Activated naive CD4-positive, alpha-beta T cell (primary cell): ENCODE data around the gene FBXO28.
"Not testable (repeated sequence)": the region's sequence is repeated elsewhere in the genome, so short reads cannot be mapped to it uniquely, and the experiment has no call there.

Source experiments
- DNase-seq, 4 experiments: peaks; one replicate each; lab custom pipeline; 2025; lab: John Stamatoyannopoulos, UW

Gene FBXO28, protein sequence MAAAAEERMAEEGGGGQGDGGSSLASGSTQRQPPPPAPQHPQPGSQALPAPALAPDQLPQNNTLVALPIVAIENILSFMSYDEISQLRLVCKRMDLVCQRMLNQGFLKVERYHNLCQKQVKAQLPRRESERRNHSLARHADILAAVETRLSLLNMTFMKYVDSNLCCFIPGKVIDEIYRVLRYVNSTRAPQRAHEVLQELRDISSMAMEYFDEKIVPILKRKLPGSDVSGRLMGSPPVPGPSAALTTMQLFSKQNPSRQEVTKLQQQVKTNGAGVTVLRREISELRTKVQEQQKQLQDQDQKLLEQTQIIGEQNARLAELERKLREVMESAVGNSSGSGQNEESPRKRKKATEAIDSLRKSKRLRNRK

DNA sequence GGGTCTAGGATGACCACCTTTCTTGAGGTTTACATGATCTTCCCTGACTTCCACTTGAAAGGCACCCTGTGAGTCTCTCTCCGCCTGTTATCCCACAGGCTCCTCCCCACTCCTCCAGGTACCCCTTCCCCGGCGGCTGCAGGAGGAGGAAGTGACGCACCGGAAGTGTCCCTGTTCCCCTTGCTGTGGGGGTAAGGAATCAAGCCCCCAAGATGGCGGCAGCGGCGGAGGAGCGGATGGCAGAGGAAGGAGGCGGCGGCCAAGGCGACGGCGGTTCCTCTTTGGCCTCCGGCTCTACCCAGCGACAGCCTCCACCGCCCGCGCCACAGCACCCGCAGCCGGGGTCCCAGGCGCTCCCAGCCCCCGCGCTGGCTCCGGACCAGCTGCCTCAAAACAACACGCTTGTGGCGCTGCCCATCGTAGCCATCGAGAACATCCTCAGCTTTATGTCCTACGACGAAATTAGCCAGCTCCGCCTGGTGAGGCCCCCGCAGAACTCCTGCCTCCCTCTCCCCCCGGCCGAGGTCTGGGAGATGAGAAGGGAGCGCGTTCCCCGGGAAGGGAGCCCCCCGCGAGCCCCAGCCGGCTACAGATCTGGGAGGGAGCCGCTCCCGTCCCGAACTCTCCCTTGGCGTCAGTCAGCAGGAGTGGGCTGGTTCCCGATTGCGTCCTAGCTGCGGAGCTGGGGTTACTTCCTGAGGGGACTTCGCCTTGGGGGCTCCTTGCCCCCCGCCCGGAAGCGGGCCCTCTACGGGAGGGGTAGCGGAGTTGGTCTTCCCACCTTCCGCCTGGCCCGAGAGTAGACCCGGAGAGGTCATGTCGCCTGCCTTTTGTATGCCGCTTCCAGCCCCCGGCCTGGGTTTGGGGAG lies at the start of gene FBXO28:
FBXO28 (plus strand) TSS at position 194 of the 869 bp plus-strand sequence; CDS start at position 213, 19 bp downstream.
- DNase-seq: peak; percentile 62 to 86 (median 84)

DNA sequence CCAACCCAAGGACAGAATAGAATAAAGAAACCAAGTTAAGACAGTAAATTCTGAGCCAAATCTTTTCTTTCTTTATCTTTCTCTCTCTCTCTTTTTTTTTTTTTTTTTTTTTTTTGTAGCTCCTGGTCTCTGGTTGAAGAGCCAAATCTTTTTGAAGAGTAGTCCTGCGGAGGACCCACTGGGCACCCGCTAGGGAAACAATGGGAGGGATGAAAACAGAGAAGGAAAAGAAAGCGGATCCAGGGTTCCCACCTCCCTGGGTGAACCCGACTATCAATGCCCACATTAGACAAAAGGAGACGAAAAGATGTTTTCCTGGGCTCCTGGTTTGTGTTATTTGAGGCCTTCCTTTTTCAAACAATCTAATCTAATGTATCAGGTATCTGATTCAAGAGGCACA lies 49.8 kb upstream of the FBXO28 start:
- DNase-seq: no peak

DNA sequence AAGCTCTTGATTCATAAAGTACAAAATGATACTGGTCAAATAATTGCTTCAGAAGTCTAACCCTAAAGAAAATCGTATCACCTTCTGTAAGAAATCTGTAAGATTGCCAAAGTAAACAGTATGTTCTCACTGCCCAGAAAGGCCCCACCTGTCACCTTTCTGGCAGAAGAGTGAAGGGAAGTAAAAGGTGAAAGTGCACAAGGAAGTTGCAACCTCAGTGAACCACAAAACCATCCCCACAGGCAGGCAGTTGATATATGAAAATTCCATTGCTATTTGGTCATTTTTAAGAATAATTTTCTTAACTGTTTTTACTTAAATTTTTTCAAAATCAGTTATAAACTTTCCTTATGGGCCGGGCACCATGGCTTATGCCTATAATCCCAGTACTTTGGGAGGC lies 48.5 kb upstream of the FBXO28 start:
- DNase-seq: no peak

DNA sequence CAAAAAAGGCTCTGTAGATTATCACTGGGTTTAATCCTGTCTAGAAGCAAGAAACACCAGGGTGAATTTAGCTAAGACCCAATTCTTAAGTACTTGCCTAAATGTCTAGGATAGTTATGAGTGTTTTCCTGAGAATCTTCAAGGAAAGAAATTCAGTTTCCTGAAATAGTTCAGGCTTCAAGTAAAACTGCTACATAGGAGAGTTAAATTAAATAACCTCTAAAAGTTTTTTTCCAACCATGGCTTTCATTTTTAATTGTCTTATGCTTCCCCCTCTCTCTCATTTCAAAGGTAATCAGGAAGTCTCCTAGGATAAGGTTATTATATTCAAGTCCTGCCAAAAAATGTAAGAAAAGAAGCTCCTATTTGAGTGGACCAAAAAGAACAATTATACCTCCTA lies 46.7 kb upstream of the FBXO28 start:
- no peak for DNase-seq

DNA sequence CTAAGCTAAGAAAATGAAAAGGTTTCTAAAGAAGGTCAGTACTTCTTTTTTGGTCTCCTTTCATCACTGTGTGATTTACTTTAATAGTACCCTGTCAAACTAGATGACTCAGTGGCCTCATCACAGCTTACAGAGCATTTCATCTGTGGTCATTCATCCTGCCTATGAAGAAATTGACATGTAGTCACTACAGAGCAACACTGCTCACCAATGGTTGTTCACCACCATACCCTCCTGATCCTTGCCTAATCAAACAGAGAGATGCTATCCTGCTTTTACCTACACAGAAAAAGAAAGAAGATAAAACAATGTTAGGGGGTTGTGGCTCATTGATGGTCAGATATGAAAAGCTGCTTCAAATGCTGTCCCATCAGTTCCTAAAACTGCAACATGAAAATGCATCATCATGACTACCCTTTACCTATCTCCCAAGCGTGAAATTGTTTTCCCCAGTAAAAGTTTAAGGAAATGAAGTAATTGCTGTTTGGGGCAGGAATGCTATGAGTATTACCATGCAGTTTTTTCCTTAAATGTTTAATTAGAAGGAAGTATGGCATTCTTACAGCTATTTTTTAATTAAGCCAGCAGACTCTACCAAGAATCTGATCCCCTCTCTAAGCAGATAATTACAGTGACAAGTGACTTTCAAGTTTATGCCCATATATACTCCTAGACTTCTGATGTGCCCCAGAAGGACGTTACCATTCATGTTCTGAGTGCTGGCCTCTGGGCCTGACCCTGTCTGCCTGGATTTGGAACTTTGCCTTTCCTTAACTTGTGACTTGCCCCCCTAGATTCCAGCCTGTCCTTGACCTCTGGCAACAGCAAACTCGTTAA lies 46.1 kb upstream of the FBXO28 start:
- DNase-seq: no peak

DNA sequence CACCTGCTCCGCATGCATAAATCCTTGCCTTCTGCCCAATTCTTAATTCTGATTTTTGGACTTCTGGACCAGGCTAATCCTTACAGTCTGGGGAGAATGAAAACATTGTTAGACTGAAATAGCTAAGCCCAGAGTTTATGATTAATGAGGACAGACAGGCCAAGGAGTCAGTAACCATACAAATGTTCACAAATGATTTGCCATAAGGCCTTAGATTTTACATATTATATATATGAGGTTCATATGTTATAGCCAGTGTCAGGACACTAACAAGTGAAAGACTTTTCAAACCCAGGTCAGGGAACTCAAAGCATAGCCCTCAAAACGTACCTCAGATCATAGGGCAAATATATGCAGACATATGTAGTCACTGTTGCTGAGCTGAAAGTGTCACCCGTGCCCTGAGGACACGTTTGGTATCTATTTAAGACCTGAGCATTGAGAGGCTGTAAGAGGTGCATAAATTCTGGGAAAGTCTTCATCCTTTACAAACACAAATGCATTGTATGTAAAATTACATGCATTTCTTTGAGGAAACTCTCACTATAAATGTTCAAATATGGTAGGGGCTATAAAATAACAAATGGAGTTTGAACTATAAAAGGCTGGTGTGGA lies 45.3 kb upstream of the FBXO28 start:
- no peak for DNase-seq

DNA sequence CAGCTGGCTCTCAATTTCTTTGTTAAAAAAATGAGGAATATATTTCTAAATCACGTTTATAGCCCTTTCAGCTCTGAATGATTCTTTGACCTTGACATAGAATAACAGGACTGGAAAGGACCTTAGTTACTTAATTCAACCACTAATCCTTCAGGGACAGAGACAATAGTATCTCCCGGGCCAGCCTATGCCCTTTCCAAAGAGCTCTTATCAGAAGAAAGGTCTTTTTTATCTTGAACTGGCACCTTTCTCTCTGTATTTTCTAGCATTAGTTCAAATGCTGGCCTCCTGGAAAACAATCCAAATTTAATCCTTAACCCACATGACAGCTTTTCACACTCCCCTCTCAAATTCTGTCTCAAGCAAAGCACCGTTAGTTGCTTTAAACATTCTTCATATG lies 44.8 kb upstream of the FBXO28 start:
- DNase-seq: no peak

DNA sequence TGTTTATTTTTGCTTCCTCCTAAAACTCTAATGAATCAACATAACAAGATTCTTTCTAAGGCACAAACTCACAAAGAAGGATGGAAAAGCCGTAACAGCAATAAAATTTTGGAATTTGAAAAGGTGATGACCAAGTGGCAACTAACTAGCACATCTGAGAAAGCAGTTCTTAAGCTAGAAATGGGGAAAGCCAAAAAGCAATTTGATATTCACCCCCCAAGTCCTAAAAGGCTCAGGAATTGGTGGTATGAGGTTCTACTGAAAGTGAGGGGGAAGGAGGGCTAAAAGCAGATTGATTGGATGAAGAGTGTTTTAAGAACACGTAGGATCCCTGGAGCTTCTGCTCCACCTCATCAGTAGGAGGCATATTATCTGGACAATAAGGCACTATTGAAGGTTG lies 43.4 kb upstream of the FBXO28 start:
- DNase-seq: no peak

DNA sequence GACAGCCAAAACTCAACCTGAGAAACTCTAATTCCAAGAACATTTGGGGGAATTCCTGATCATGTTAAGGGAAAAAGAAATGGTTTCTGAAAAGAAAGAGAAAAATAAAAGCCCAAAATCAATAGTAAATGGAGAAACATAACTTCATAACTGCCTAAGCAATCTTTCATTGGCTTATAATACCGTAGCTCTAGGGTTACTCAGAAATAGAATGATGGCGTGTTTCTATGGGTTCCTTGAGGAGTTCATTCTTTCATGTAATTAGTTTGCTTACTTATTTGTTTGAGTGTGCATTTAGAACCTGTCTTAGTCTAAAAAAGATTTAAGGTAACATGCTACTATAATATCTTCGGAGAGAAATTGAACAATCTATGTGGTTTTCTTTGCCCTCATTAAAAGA lies 37.5 kb upstream of the FBXO28 start:
- DNase-seq: no peak

DNA sequence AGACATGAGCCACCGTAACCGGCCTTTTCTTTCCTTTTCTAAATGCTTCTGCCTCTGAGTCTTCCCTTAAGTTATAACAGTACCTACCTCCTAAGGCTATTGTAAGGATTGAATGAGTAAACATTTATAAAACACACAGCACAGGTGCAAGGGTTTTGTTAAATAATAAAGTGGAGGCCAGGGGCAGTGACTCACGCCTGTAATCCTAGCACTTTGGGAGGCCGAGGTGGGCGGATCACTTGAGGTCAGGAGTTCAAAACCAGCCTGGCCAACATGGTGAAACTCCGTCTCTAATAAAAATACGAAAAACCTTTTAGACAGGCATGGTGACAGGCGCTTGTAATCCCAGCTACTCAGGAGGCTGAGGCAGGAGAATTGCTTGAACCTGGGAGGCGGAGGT lies 34.3 kb upstream of the FBXO28 start:
- not testable (repeated sequence) for DNase-seq

DNA sequence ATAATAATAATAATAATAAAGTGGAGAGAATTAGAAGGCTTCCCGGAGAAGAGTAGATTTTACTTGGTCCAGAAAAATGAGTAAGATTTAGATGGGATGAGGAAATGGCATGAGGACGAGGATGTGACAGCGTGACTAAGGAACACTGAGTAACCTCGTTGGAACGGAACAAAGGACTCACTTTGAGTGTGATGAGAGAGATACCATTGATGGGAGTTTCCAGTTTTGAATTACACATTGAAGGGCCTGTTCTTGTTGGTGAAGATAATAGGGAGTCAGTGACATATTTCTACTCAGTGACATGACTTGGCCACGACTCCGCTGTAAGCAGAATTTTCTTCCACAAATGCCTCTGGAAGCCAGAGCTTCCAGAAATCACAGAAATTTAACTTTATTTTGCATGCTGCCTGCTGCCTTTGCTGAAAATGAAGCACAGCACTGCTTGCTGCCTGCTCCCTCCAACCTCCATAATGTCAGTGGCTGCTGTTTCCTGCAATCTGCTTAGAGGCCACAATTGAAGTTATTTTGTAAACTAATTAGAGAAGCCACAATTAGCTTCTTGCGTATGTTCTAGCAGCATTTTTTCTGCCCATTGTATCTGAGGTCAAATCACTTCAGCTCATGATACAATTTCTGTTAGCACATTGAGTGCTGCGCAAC lies 33.7 kb upstream of the FBXO28 start:
- DNase-seq: no peak

DNA sequence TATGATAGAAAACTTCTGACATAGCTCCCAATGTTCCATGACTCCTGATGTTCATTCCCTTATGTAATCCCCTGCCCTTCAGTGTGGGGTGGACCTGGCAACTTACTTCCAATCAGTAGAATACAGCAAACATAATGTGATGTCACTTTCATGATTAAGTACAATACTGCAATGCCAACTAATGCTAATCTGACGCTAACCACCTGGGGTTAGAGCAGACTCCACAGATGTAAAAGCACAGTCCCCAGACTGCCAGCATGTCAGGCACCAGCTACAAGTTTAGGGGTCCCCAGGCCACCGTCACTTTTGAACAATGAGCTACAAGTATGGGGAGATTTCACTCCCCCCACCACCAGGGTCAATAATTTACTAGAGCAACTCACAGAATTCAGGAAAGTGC lies 32.3 kb upstream of the FBXO28 start:
- no peak for DNase-seq

DNA sequence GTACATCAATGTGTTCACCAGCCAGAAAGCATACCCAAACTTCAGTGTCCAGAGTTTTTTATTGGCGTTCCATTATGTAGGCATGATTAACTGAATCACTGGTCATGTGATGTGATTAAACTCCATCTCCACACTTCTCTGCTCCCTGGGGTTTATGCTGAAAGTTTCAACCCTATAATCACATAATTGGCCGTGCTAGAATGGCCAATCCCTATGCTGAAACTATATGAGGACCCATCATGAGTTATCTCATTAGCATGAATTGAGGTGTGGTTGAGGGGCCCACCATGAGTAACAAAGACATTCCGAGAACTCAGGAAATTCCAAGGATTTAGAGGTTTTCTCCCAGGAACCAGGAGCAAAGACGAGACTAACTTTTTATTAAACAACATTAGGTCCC lies 31.8 kb upstream of the FBXO28 start:
- no peak for DNase-seq

DNA sequence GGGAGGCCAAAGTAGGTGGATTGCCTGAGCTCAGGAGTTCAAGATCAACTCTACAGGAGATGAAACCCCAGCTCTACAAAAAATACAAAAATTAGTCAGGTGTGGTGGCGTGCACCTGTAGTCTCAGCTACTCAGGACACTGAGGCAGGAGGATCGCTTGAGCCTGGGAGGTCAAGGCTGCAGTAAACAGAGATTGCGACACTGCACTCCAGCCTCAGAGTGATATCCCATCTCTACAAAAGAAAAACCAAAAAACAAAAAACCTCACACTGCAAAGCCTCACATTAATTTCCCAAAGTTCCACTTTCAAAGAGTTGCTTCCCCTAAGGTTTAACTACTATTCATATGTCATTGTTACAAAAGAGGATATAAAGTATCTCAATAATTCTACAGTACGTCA lies 29.0 kb upstream of the FBXO28 start:
- no peak for DNase-seq

DNA sequence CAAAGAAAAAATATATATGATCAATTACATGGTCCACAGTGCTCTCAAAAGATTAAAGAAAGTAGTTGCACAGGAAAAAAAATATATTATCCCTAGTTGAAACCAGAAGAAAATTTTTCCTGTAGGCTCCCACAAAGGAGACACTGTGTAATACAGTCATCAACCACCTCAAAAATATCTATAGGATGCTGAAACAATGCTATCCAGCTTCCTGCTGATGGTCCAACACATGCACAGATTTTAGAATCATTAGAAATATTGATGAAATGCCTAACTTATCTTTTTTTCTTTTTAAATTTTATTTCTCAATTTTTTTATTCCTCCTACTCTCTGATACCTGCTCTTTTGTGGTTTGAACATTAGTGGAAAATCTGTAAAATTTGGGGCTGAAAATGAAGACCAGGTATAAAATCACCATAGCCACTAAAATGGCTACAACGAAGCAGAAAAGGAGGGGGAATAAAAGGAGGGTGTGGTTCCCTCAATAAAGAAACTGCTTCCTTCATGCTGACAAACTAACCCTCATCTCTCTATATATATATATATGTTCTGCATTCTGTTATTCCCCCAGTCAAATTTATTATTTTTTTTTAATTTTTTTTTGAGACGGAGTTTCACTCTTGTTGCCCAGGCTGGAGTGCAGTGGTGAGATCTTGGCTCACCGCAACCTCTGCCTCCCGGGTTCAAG lies 28.3 kb upstream of the FBXO28 start:
- DNase-seq: no peak

DNA sequence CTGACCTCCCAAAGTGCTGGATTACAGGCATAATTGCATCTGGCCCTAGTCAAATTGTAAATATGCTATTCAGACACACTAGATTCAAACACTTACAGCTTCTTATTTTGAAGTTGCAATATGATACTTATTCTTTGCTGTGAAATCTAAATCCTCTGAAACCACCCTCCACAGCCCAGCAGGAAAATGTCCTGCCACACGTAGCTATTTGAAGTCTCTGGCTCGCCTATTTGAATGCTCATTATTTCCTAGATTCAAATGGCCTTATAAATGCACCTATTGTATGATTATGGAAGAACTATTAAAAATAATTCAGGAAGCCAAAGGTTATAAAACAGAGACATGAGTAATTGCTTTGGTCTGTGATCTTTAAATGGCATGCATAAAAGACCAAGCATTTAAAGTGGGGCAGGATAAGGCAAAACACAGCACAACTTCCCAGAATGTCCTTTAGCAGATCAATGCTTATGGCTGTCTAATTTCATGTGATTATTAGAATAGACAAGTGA lies 26.6 kb upstream of the FBXO28 start:
- DNase-seq: no peak

DNA sequence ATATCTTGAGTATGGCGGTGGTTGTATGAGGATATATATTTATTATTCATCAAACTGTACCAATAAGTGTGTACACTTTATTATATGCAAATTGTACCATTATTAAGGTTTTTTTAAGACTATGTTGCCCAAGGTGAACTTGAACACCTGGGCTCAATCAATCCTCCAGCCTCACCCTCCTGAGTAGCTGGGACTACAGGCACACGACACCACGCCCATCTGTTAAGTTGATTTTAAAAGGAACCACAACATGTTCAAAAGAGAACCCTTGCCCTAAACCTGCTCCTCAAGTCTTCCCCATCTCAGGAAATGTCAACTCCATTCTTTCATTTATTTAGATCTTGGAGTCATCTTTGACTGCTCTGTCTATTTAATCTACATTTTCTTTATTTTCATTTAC lies 24.3 kb upstream of the FBXO28 start:
- DNase-seq: no peak

DNA sequence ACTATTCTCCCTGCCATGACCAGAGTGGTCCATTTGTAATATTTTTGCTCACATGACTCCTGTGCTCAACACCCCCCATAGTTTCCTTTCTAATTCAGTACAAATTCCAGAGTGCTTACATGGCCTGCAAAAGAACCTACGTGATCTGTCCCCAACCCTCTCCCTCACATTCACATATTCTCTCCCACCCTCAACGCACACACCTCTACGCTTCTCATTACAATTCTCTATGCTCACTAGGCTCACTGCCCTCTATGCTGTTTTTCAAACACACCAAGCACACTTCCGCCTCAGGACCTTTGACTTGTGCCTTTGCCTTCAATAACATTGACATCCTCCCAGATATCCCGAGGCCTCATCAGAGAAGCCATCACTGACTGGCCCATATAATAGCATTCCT lies 23.8 kb upstream of the FBXO28 start:
- no peak for DNase-seq

DNA sequence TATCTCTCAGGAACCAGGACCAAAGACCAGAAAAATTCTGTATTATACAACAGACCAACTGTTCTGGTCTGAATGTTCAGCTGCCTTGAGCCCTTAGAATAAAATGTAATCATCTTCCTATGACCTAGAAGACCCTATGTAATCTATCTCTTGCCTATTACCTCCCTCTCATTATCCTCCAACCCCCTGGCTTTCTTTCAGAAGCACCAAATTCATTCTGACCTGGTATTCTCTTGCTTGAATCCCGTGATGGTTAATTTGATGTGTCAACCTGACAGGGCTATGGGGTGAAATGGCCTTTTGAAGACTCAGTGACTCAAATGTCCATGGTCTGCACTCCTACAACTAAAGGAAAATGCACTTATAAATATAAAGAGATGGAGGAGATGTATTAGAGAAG lies 21.8 kb upstream of the FBXO28 start:
- no peak for DNase-seq

DNA sequence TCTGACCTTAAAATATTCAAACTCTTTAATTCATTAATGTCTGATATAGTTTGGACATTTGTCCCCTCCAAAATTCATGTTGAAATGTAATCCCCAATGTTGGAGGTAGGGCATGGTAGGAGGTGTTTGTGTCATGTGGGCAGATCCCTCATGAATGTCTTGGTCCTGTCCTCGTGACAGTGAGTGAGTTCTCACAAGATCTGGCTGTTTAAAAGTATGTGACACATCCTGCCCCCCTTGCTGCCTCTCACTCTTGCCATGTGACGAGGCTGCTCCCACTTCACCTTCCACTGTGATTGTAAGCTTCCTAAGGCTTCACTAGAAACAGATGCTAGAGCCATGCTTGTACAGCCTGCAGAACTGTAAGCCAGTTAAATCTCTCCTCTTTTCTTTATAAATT lies 21.3 kb upstream of the FBXO28 start:
- DNase-seq: no peak

DNA sequence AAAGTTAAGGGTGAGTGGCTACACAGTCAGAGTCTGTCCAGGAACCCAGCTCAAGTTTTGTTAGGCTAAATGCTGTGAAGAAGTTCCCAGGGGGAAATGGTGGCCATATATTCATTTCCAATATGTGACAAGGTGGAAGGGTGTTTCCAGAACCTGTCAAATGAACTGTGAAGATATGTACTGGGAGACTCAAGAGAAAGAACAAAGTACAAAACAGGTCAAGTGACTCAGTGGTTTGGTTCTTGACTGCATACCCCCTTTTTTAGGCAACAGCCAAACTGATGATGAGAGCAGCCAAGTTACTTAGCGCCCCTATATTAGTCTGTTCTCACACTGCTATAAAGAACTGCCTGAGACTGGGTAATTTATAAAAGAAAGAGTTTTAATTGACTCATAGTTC lies 18.6 kb upstream of the FBXO28 start:
- no peak for DNase-seq
